Neural progenitor cell (in vitro differentiated cells): ENCODE results near the gene CDH12. TPM values are rescaled to one million over a fixed set of nuclear protein-coding genes. Genes with fewer than 3 reads are reported as not detected.
A peak's percentile ranks its signal among the peaks of the same experiment; 100 is the strongest.

Source experiments
- DNase-seq: peaks from one replicate; pipeline ENCODE4 v3.0.0-alpha.2; 2016; ENCODE audit warnings: low spot score
- H2AFZ ChIP-seq: fragments of 200-600 bp; sonication (generic); replicated peaks from 2 replicates; pipeline ENCODE4 v1.6.1; 2016; ENCODE audit warnings: antibody characterized with exemption
- H3F3A ChIP-seq: fragments of 200-600 bp; sonication (generic); 2 replicates; pipeline ENCODE4 v1.6.1; 2016; ENCODE audit warnings: antibody characterized with exemption, low read depth
- H3K27ac ChIP-seq: fragments of 200-600 bp; sonication (generic); 2 replicates; pipeline ENCODE4 v1.5.1; 2016; ENCODE audit warnings: mild to moderate bottlenecking
- H3K27me3 ChIP-seq: fragments of 200-600 bp; sonication (generic); 2 replicates; pipeline ENCODE4 v1.6.1; 2016; ENCODE audit warnings: mild to moderate bottlenecking, moderate library complexity
- H3K36me3 ChIP-seq: fragments of 200-600 bp; sonication (generic); 2 replicates; pipeline ENCODE4 v1.5.1; 2016
- H3K4me1 ChIP-seq: fragments of 200-600 bp; sonication (generic); 2 replicates; pipeline ENCODE4 v1.6.1; 2016; ENCODE audit warnings: mixed run types
- H3K4me2 ChIP-seq: fragments of 200-600 bp; sonication (generic); 2 replicates; pipeline ENCODE4 v1.6.1; 2016
- H3K4me3 ChIP-seq: fragments of 200-600 bp; sonication (generic); 2 replicates; pipeline ENCODE4 v1.5.1; 2016
- H3K79me2 ChIP-seq: fragments of 200-600 bp; sonication (generic); 2 replicates; pipeline ENCODE4 v1.6.1; 2016; ENCODE audit warnings: low read depth
- H3K9ac ChIP-seq: fragments of 200-600 bp; sonication (generic); 2 replicates; pipeline ENCODE4 v1.6.1; 2016
- H3K9me3 ChIP-seq: fragments of 200-600 bp; sonication (generic); 2 replicates; pipeline ENCODE4 v1.5.1; 2016; ENCODE audit warnings: low read depth
- H4K20me1 ChIP-seq: fragments of 200-600 bp; sonication (generic); 2 replicates; pipeline ENCODE4 v1.6.1; 2016; ENCODE audit warnings: low read depth
- H3K27ac Mint-ChIP-seq: 3 replicates; pipeline ENCODE4 v1.8.0; 2021; ENCODE audit warnings: mixed read lengths
- H3K27me3 Mint-ChIP-seq: 2 replicates; pipeline ENCODE4 v1.8.0; 2022; ENCODE audit warnings: low read depth, mild to moderate bottlenecking, inconsistent platforms, moderate library complexity, mixed read lengths; ENCODE audit not compliant: insufficient read depth
- H3K36me3 Mint-ChIP-seq: 3 replicates; pipeline ENCODE4 v1.8.0; 2021; ENCODE audit warnings: mixed read lengths
- H3K4me1 Mint-ChIP-seq: 3 replicates; pipeline ENCODE4 v1.8.0; 2021; ENCODE audit warnings: mixed read lengths
- H3K4me3 Mint-ChIP-seq: 3 replicates; pipeline ENCODE4 v1.8.0; 2021; ENCODE audit warnings: mild to moderate bottlenecking, moderate library complexity, mixed read lengths
- H3K9me3 Mint-ChIP-seq: 3 replicates; pipeline ENCODE4 v1.8.0; 2020; ENCODE audit warnings: mixed read lengths
- CTCF ChIP-seq: fragments of 200-600 bp; sonication (generic); IDR thresholded peaks from 2 replicates; pipeline ENCODE4 v1.5.1; 2017; ENCODE audit warnings: antibody characterized with exemption, mild to moderate bottlenecking
- EZH2 ChIP-seq: fragments of 200-600 bp; sonication (generic); IDR thresholded peaks from 2 replicates; pipeline ENCODE4 v1.6.1; 2017; ENCODE audit warnings: antibody characterized with exemption, mild to moderate bottlenecking, moderate library complexity
- EZH2phosphoT487 ChIP-seq: fragments of 200-600 bp; sonication (generic); IDR thresholded peaks from 2 replicates; pipeline ENCODE4 v1.6.1; 2017; ENCODE audit warnings: antibody characterized with exemption
- total RNA-seq: library from RNA; depleted of rRNA; stranded (reverse); fragments of >200 nt; gene quantifications from 2 replicates; pipeline ENCODE4 v1.2.3, GENCODE V29; 2015; ENCODE audit warnings: low replicate concordance

Gene CDH12
- total RNA-seq, 1 donor from 2014 or later = not detected

- H3K36me3 Mint-ChIP-seq = no peaks in the 10 kb centered on the region
- H3K4me3 Mint-ChIP-seq = no peak overlapping the region
- Histone ChIP-seq H3K36me3 (no peaks in the 10 kb centered on the region), H4K20me1 (no peaks in the 10 kb centered on the region), H3F3A (no peaks in the 10 kb centered on the region), H3K27me3 (no peaks in the 10 kb centered on the region), H3K9ac (no peak overlapping the region), H3K4me2 (no peak overlapping the region), H3K27ac (no peak overlapping the region), H2AFZ (no peak overlapping the region), H3K9me3 (no peaks in the 10 kb centered on the region), H3K4me3 (no peak overlapping the region), H3K79me2 (no peaks in the 10 kb centered on the region), H3K4me1 (no peaks in the 10 kb centered on the region)
- H3K27ac Mint-ChIP-seq = no peak overlapping the region
- no peaks in the 10 kb centered on the region for H3K27me3 Mint-ChIP-seq
- H3K9me3 Mint-ChIP-seq = peaks cover 9% of the 10 kb centered on the region
- DNase-seq = no peak
- no peak for TF ChIP-seq EZH2
- H3K4me1 Mint-ChIP-seq = peaks cover 6% of the 10 kb centered on the region
These were observed 310.8 kb downstream of the CDH12 start for GRCh38 chr5:22542340-22542739.

GRCh38 chr5:22541037-22541436 is 312.1 kb downstream of the CDH12 start:
- Histone ChIP-seq H2AFZ (no peak overlapping the region), H3F3A (no peaks in the 10 kb centered on the region), H3K4me3 (no peak overlapping the region), H3K27ac (no peak overlapping the region), H3K4me2 (no peak overlapping the region), H3K4me1 (no peaks in the 10 kb centered on the region), H3K27me3 (no peaks in the 10 kb centered on the region), H3K9ac (no peak overlapping the region), H3K9me3 (no peaks in the 10 kb centered on the region), H4K20me1 (no peaks in the 10 kb centered on the region), H3K79me2 (no peaks in the 10 kb centered on the region), H3K36me3 (no peaks in the 10 kb centered on the region)
- Mint-ChIP-seq H3K4me1 (peaks cover 6% of the 10 kb centered on the region), H3K4me3 (no peak overlapping the region), H3K9me3 (peaks cover 11% of the 10 kb centered on the region), H3K27ac (no peak overlapping the region), H3K36me3 (no peaks in the 10 kb centered on the region), H3K27me3 (no peaks in the 10 kb centered on the region)
- peak; percentile 4 for DNase-seq
- TF ChIP-seq EZH2 (no peak), EZH2phosphoT487 (no peak), CTCF (no peak)

DNA sequence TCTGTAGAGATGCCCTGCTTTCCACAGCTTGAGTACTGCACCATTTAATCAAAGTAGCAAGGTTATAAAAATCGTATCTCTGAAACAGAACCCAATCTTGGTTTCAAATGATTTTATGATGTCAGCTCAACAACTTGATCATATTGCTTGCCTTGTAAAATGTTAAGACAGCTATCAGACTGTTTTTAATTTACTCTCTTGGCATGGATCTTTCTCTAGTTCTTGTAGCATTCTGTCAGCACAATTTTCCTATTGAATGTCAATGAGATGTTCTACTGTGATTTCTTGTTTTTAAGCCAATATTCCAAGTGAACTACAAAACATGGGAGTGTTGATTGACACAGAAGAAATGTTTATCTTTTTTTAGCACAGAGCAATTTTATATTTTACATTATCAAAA is 313.4 kb downstream of the CDH12 start:
- no peak overlapping the region for H3K27ac ChIP-seq
- Mint-ChIP-seq H3K27ac (no peak overlapping the region), H3K9me3 (peaks cover 11% of the 10 kb centered on the region), H3K36me3 (no peaks in the 10 kb centered on the region), H3K4me3 (no peak overlapping the region), H3K27me3 (no peaks in the 10 kb centered on the region), H3K4me1 (peaks cover 6% of the 10 kb centered on the region)
- H3K4me2 ChIP-seq = no peak overlapping the region
- H3K9ac ChIP-seq = no peak overlapping the region
- DNase-seq = no peak
- H3K9me3 ChIP-seq = no peaks in the 10 kb centered on the region
- H2AFZ ChIP-seq = no peak overlapping the region
- no peaks in the 10 kb centered on the region for H3K27me3 ChIP-seq
- no peak overlapping the region for H3K4me3 ChIP-seq
- no peaks in the 10 kb centered on the region for H4K20me1 ChIP-seq
- no peaks in the 10 kb centered on the region for H3K4me1 ChIP-seq
- no peaks in the 10 kb centered on the region for H3F3A ChIP-seq
- TF ChIP-seq EZH2 (no peak), EZH2phosphoT487 (no peak)
- no peaks in the 10 kb centered on the region for H3K79me2 ChIP-seq
- H3K36me3 ChIP-seq = no peaks in the 10 kb centered on the region

- H3K36me3 Mint-ChIP-seq = no peaks in the 10 kb centered on the region
- no peak overlapping the region for H3K4me3 Mint-ChIP-seq
- no peak overlapping the region for H3K4me3 ChIP-seq
- H3K4me1 Mint-ChIP-seq = no peaks in the 10 kb centered on the region
- no peak for DNase-seq
- H2AFZ ChIP-seq = no peak overlapping the region
- no peak overlapping the region for H3K27ac ChIP-seq
- no peaks in the 10 kb centered on the region for H3K27me3 Mint-ChIP-seq
- H3K4me2 ChIP-seq = no peak overlapping the region
- no peaks in the 10 kb centered on the region for H3K9me3 Mint-ChIP-seq
- H3F3A ChIP-seq = no peaks in the 10 kb centered on the region
- H3K27ac Mint-ChIP-seq = no peak overlapping the region
- no peaks in the 10 kb centered on the region for H3K79me2 ChIP-seq
- H3K9me3 ChIP-seq = no peaks in the 10 kb centered on the region
- TF ChIP-seq CTCF (no peak), EZH2 (no peak), EZH2phosphoT487 (no peak)
- H4K20me1 ChIP-seq = no peaks in the 10 kb centered on the region
- no peak overlapping the region for H3K9ac ChIP-seq
- no peaks in the 10 kb centered on the region for H3K4me1 ChIP-seq
- H3K27me3 ChIP-seq = no peaks in the 10 kb centered on the region
- no peaks in the 10 kb centered on the region for H3K36me3 ChIP-seq
These were observed 321.2 kb downstream of the CDH12 start for GRCh38 chr5:22531986-22532385.
